ENCODE measurements around the gene DDX59. TPM values are rescaled to one million over a fixed set of nuclear protein-coding genes. Genes with fewer than 3 reads are reported as not detected.

The DDX59 gene
- total RNA-seq, 1 donor from 2014 or later = 23.9 TPM

DNA sequence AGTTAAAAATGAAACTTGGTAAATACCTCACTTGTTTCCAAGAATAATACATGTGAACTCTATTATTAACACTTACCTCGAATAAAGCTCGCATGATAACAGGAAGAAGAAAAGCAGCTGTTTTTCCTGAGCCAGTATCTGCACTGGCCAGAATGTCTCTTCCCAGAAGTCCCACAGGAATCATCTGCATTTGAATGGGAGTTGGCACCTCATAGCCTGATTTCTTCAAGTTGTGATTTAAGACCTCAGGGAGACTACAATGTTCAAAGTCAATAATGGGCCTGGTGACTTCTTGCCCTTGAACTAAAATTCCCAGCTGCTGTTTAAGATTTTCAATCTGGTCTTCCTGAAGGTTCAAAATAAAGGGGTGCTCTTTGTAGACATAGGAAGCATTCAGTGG lies 3.8 kb downstream of the DDX59 start:
- peaks cover 37% of the 10 kb centered on the region for H3K36me3 Mint-ChIP-seq (ENCODE audit: unreplicated experiment)
- no peak for TF ChIP-seq CTCF (IDR thresholded peaks at IDR 0.05)
- peaks cover 35% of the 10 kb centered on the region for H3K4me1 Mint-ChIP-seq (ENCODE audit: unreplicated experiment)
- peak overlapping the region; percentile 23 for H3K27ac Mint-ChIP-seq (ENCODE audit: unreplicated experiment)
- no peak overlapping the region for H3K4me3 Mint-ChIP-seq (ENCODE audit: unreplicated experiment)
- no peaks in the 10 kb centered on the region for H3K27me3 Mint-ChIP-seq (ENCODE audit: unreplicated experiment)
- H3K9me3 Mint-ChIP-seq (ENCODE audit: unreplicated experiment) = no peaks in the 10 kb centered on the region
- no peak for DNase-seq (ENCODE audit: extremely low spot score, unreplicated experiment)

GRCh38 chr1:200660719-200661118 lies 9.0 kb downstream of the DDX59 start:
- Mint-ChIP-seq H3K9me3 (ENCODE audit: unreplicated experiment) (no peaks in the 10 kb centered on the region), H3K4me1 (ENCODE audit: unreplicated experiment) (peaks cover 6% of the 10 kb centered on the region), H3K36me3 (ENCODE audit: unreplicated experiment) (peaks cover 60% of the 10 kb centered on the region), H3K27ac (ENCODE audit: unreplicated experiment) (no peak overlapping the region), H3K27me3 (ENCODE audit: unreplicated experiment) (no peaks in the 10 kb centered on the region), H3K4me3 (ENCODE audit: unreplicated experiment) (no peak overlapping the region)
- TF ChIP-seq CTCF (IDR thresholded peaks at IDR 0.05) = no peak
- no peak for DNase-seq (ENCODE audit: extremely low spot score, unreplicated experiment)

- Mint-ChIP-seq H3K36me3 (ENCODE audit: unreplicated experiment) (peaks cover 64% of the 10 kb centered on the region), H3K4me3 (ENCODE audit: unreplicated experiment) (no peak overlapping the region), H3K27ac (ENCODE audit: unreplicated experiment) (no peak overlapping the region), H3K4me1 (ENCODE audit: unreplicated experiment) (no peaks in the 10 kb centered on the region), H3K27me3 (ENCODE audit: unreplicated experiment) (no peaks in the 10 kb centered on the region), H3K9me3 (ENCODE audit: unreplicated experiment) (no peaks in the 10 kb centered on the region)
- TF ChIP-seq CTCF (IDR thresholded peaks at IDR 0.05) = no peak
- DNase-seq (ENCODE audit: extremely low spot score, unreplicated experiment) = no peak
Observed at GRCh38 chr1:200659269-200659668, 10.4 kb downstream of the DDX59 start.

- DNase-seq (ENCODE audit: extremely low spot score, unreplicated experiment) = no peak
- no peaks in the 10 kb centered on the region for H3K9me3 Mint-ChIP-seq (ENCODE audit: unreplicated experiment)
Observed at GRCh38 chr1:200658037-200658818, 11.5 kb downstream of the DDX59 start.

More at GRCh38 chr1:200658037-200658818, 11.5 kb downstream of the DDX59 start:
- no peak for TF ChIP-seq CTCF (IDR thresholded peaks at IDR 0.05)
- Mint-ChIP-seq H3K27ac (ENCODE audit: unreplicated experiment) (no peak overlapping the region), H3K27me3 (ENCODE audit: unreplicated experiment) (no peaks in the 10 kb centered on the region), H3K4me3 (ENCODE audit: unreplicated experiment) (no peak overlapping the region), H3K36me3 (ENCODE audit: unreplicated experiment) (peaks cover 63% of the 10 kb centered on the region), H3K4me1 (ENCODE audit: unreplicated experiment) (no peaks in the 10 kb centered on the region)
